Measurements from ENCODE around the gene MPC1.

- TF ChIP-seq CTCF (IDR thresholded peaks at IDR 0.05) (no peak), EP300 (IDR thresholded peaks at IDR 0.05; ENCODE audit: low read depth) (no peak)
These were observed 29.2 kb downstream of the MPC1 start for GRCh38 chr6:166353507-166353906.

Data from transverse colon (tissue), 3 donors.